SHP77 (cell line): ENCODE measurements around the gene UGGT2.
A peak's percentile ranks its signal among the peaks of the same experiment; 100 is the strongest.
"Not testable (repeated sequence)": the region's sequence is repeated elsewhere in the genome, so short reads cannot be mapped to it uniquely, and the experiment has no call there.

Source experiments
- DNase-seq, 2 experiments: peaks; one replicate each; lab custom pipeline; 2025; lab: John Stamatoyannopoulos, UW

UGGT2 gene

DNA sequence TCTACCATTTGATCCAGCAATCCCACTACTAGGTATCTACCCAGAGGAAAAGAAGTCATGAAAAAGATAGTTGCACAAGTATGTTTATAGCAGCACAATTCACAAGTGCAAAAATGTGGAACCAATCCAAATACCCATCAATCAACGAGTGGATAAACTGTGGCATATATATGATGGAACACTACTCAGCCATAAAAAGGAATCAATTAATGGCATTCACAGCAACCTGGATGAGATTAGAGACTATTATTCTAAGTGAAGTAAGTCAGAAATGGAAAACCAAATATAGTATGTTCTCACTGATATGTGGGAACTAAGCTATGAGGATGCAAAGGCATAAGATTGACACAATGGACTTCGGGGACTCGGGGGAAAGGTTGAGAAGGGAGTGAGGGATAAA, 1.3 kb downstream of the UGGT2 start:
- not testable (repeated sequence) for DNase-seq

DNA sequence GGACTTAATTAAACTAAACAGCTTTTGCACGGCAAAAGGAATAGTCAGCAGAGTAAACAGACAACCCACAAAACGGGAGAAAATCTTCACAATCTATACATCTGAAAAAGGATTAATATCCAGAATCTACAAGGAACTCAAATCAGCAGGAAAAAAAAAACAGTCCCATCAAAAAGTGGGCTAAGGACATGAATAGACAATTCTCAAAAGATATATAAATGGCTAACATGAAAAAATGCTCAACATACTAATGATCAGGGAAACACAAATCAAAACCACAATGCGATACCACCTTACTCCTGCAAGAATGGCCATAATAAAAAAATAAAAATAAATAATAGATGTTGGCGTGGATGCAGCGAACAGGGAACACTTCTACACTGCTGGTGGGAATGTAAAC, 1.7 kb downstream of the UGGT2 start:
- DNase-seq: not testable (repeated sequence)

DNA sequence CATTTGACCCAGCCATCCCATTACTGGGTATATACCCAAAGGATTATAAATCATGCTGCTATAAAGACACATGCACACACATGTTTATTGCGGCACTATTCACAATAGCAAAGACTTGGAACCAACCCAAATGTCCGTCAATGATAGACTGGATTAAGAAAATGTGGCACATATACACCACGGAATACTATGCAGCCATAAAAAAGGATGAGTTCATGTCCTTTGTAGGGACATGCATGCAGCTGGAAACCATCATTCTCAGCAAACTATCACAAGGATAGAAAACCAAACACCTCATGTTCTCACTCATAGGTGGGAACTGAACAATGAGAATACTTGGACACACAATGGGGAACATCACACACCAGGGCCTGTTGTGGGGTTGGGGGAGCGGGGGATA, 2.2 kb downstream of the UGGT2 start:
- not testable (repeated sequence) for DNase-seq

DNA sequence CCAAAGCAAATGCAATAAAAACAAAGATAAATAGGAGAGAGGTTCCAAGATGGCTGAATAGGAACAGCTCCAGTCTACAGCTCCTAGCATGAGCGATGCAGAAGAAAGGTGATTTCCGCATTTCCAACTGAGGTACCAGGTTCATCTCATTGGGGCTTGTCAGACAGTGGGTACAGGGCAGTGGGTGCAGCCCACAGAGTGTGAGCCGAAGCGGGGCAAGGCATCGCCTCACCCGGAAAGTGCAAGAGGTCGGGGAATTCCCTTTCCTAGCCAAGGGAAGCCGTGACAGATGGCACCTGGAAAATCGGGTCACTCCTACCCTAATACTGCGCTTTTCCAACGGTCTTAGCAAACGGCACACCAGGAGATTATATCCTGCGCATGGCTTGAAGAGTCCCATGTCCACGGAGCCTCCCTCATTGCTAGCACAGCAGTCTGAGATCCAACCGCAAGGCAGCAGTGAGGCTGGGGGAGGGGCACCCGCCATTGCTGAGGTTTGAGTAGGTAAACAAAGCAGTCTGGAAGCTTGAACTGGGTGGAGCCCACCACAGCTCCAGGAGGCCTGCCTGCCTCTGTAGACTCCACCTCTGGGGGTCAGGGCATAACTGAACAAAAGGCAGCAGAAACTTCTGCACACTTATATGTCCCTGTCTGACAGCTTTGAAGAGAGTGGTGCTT, 6.6 kb downstream of the UGGT2 start:
- not testable (repeated sequence) for DNase-seq

DNA sequence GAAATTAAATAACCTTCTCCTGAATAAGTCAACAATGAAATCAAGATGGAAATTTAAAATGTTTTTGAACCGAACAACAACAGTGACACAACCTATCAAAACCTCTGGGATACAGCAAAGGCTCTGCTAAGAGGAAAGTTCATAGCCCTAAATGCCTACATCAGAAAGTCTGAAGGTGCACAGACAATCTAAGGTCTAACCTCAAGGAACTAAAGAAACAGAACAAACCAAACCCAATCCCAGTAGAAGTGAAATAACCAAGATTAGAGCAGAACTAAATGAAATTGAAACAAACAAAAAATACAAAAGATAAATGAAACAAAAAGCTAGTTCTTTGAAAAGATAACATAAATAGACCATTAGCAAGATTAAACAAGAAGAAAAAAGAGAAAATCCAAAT, 9.0 kb downstream of the UGGT2 start:
- DNase-seq: no peak

DNA sequence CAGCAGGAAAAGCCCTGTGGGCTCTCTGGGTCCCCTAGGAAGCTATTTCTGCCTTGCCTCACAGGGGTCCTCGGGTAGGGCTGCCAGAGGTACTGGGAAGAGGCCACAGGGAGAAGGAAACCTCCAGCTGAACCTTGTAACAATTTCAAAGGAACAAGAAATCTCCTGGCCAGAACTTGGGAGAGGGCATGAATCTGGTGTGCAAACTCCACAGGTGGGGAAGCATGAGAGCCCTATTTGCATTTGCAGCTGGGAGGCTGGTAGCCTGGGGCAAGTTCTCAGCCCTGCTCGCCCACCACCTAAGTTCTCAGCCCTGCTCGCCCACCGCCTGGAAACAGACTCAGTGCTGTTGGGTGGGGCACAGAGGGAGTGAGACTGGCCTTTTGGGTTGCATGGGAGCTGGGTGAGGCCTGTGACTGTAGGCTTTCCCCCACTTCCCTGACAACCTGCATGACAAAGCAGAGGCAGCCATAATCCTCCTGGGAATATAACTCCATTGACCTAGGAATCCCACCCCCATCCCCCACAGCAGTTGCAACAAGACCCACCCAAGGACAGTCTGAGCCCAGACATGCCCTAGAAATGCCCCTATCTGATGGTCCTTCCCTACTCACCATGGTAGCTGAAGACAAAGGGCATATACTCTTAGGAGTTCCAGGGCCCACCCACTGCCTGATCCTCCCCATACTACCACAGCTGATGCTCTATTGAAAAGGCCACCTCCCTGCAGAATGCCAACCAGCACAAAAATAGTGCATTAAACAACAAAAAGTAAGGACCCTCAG, 11.7 kb downstream of the UGGT2 start:
- DNase-seq: no peak

DNA sequence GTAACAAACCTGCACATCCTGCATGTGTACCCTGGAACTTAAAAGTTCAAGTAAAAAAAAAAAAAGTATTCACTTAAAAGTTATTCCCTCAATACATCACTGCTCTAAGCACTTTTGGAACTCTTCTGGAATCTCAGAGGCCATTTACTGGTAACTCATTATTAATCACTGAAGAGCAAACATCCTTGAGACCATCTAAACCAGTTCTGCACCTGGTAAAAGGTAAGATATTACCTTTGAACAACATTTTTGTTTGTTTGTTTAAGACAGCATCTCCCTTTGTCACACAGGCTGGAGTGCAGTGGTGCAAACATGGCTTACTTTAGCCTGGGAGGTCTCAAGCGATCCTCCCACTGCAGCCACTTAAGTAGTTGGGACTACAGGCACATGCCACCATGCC, 16.7 kb downstream of the UGGT2 start:
- no peak for DNase-seq

DNA sequence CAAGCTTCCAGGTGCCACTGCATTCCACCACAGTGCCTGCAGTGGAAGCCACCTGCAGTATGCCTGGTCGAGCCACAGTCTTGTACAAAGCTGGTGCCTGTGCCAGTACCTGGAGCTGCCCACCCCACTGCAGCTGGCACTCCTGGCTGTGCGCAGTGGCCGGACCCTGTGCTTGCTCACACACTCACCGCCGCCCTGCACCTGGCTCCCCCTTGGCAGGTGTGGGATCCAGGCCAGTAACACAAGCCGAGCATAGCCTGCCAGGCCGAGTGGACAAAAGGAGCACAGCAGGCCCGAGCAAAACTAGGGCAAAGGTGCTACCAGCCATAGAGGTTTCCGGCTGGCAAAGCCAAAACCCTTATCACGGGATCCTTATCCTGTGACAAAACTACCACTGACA, 18.5 kb downstream of the UGGT2 start:
- peak; percentile 21 to 48 for DNase-seq

DNA sequence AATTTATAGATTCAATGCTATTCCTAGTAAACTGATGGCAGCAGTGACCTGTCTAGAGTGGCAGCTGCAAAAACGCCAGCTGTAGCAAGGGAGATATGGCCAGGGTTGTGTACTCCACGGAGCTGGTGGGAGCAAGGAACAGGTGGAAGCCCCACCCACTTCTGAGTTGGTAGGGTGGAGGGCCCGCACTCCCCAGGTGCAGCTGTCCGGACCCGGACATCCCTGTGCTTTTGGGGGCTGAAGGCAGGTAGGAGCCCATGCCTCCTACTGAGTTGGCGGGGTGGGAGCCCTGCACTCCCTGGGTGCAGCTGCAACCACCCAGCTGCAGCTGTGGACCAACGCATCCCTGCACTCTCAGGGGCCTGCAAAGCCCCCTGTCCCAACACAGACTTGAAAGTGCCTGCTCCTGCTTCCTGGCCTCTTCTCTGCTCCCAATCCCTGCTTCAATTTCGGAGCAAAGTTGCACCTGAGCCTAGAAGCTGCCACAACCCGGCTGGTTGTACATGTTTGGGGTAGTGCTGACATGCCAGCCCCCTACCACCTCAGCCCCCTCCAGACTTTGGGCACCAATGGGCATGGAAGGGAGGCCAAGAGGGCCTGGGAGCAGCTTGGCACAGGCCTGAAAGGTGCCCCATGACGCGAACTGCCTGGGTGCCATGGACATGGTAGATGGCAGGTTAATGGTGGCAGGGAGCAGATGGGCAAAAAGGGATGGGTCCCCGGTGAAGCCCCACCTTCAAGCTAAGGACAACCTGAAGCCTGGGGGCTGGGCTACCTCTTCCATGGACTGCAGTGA, 19.8 kb downstream of the UGGT2 start:
- no peak for DNase-seq

DNA sequence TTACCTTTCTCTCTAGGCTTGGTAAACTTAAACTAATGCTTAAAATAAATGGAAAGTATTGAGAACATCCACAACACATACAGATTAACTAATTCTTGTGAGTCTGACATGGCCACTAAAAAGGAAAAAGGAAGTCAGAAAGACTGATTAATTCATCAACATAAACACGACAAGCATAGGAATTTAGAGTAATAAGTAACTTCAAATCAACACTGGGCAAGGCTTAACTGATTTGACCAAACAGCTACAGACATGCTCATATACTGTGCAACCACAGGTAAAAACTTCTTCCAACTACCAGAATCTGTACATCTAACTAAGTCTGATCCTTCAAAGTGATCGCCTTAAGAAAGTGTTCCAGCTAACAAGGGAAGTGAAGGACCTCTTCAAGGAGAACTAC, 20.5 kb downstream of the UGGT2 start:
- no peak for DNase-seq

DNA sequence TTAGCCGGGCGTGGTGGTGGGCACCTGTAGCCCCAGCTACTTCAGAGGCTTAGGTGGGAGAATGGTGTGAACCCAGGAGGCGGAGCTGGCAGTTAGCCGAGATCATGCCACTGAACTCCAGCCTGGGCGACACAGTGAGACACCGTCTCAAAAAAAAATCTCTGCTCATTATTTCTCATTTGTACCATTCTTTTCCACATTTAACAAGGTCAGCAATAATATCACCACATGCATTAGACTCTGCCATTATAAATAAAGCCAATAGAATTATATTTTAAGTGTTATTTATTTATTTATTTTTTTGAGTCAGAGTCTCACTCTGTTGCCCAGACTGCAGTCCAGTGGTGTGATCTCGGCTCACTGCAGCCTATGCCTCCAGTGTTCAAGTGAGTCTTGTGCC, 24.2 kb downstream of the UGGT2 start:
- DNase-seq: no peak

DNA sequence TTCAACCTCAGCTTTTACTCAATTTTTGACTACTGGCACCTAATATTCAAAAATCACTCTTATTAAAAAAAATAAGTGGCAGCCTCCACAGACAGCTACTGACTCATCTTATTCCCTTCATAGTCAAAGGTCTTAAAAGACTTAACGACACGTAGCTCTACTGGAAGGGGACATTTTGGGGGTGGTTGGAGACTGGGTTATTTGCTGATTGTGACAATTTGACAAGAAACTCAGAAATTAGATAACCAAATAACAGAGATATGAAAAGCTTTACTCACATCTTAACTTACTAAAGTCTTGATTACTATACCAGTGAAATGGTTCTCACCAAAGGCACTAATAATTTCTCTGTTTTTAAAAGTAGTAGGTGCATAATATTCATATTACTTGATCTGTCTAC, 25.7 kb downstream of the UGGT2 start:
- no peak for DNase-seq

DNA sequence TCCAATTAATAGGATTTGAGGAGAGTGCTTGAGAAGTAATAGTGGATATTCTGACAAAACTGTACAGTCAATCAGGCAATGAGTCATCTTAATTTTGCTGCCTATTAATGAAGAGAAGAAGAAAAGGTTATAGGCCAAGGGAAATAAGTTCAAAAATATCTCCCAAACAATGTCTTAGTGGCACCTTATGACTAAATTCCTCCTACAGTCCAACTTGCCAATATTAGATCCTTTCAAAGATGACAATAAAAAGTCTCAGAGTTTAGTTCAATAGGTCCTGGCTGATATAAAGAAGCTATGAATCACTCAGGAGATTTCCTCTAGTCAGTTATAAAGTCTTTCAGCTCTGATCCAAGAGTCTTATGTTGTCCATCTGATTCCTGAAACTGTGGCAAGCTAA, 27.9 kb downstream of the UGGT2 start:
- DNase-seq: no peak

DNA sequence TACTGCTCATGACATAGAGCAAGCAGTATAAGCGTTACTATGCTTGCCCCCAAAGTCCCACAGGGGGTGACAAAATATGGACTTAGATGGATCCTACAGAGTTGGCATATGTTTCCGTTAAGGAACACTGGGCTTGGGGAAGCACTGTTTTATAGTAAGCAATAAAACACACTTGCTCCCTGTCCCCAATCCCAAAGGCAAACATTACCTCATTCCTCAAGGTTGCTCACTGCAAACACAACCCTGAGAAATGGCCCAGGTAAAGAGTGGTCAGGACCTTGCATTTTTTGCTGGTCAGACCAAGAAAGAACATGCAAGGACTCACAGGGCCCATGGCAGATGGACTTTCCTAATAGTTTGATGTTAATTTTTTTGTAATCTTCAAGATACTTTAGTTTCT, 32.3 kb downstream of the UGGT2 start:
- no peak for DNase-seq

DNA sequence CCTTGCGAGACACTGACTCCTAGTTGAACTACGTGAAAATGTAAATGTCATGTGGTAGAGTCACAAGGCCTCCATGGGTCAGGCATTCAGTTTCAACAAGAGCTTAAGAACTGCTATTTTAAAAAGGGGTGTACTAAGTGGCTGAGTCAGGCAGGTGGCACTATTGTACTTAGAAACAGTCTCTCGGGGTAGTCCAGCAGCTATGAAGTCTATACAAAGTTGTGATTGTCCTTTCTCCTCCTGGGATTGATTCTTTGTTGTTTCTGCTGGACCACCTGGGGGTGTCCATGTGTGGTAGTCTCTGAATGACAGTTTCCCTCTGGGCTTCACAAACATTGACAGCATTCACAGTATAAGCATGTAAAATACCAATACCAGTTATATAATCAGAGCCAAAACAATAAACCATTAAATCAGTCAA, 33.0 kb downstream of the UGGT2 start:
- peak; percentile 66 to 67 for DNase-seq

DNA sequence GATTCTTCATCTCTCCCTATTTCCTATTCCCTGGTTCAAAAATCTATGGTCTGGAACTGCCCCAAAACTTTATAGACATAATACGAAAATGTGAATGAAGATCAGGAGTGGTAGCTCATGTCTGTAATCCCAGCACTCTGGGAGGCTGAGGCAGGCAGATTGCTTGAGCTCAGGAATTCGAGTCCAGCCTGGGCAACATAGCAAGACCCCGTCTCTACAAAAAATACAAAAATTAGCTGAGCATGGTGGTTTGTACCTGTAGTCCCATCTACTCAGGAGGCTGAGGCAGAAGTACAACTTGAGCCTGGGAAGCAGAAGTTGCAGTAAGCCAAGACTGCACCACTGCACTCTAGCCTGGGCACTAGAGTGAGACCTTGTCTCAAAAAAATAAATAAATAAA, 35.1 kb downstream of the UGGT2 start:
- DNase-seq: no peak

DNA sequence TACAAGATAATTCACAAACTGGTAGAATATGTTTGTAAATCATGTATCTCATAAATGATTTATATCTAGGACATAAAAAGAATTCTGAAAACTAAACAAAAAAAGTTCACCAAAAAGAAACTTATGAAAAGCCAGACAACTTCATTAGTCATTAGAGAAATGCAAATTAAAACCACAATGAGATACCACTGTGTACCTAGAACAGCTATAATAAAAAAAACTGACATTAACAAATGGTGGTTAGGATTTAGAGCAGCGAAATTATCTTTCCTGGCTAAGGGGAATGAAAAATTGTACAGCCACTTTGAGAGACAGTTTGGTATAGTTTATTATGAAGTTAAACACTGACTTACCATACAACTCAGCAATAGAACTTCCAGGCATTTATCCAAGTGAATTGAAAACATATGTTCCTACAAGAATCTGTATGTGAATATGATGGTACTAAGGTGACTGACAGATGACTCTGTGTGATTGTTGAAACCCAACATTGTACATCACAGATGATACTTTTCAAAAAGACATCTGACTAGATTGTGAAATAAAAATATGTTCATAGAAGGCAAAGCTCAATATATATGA, 41.8 kb downstream of the UGGT2 start:
- no peak for DNase-seq

DNA sequence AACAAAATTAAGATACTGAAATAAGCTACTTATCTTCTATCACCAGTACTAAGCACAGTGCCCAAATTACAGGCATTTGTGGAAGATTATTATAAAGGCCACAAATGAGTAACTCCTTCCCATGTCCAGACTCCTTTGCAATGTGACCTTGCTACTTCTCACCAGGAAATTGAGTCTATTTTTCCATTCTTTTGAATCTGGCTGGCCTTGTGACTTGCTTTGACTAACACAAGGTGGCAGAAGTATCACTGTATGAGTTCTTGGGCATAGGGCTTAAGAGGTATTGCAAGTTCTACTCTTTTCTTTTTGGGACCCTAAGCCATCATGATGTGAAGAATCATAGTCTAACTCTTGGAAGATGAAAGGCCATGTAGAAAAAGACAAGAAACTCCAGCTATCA, 49.9 kb downstream of the UGGT2 start:
- no peak for DNase-seq

DNA sequence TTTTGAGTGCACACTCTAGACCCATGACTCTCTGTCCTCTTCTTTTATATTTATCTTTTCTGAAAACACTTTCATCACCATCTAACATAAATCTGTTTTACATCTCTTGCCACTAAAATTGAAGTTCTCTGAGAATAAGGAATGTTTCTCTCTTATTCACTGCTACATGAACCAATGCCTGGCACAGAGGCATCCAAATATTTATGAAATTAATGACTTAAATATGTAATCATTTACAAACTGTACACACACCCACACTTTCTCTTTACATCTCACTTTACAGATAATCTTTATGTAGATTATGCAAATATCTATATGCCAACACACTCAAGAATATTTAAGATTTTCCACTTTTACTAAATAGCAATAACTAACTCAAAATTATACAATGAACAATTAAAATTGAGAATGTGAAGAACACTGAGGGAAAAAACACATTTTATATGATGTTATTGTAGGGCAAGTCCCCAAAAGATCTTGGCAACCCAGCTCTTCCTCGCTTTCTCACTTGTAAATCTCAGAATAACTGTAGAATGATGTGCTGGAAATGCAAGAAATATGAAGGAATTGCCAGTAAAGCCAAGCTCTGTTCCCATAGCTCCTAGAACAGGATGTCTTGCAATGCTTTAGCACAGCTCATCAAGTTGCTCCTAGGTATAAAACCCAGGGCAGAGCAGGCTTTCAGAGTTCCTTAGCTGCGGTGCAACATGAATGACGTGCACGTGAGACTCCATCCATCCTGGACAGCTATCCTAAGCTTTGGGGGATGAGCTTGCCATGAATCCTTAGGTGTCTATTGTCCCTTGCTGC, 50.7 kb downstream of the UGGT2 start:
- no peak for DNase-seq

DNA sequence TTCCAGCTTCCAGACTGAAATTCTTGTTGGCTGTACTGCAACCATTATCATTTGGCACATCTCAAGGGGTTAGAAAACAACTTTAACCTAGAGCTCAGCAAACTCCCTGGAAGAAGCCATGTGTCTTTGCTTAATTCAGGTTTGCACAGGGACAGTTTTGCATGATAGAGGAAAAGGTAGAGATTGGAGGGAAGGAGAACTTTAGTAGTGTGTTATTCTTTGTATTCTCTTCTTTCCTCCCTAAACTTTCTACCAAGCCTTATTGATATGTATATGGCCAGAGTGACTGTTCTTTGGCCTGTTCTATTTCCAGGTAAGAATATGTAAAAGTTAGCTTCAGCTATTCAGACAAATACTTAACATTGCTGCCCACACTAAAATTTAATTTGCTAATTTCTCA, 53.1 kb downstream of the UGGT2 start:
- DNase-seq: no peak

DNA sequence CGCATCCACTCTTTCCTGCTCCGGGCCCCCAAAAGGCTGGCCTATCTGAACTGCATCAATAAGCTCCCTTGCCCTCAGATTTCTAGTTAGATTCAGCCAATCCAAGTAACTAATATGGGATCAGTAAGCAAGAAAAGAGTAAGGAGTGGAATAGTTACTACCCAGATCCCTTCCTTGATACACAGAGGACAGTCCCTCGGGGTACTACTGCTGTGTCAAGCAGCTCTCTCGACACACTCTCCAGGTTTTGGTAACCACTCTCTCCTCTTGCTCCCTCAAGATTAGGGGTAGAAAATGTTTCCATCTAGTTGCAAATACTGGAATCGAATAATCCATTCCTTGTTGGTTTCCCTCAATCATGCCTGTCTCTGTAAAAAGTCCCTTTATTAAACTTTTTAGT, 65.4 kb downstream of the UGGT2 start:
- no peak for DNase-seq

DNA sequence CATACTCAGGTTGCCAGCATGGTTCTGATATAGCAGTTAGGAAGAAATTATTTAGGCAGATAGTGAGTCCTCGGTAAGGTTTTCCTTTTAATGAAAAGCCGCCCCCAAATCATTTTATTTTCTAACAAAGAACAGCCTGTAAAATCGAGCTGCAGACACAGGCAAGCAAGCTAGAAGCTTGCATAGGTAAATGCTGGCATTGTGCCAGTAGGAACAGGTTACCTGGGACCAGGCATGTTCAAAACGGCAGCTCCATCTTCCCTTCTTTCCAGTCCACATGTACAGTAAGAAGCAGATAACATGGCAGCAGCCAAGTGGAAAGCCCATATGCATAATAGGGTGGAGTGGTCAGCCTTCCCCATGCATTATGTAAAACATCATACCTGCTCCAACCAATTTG, 71.1 kb downstream of the UGGT2 start:
- DNase-seq: no peak
